Astrocyte (in vitro differentiated cells and primary cell): Measurements from ENCODE around the gene S100A7. TPM values are rescaled to one million over a fixed set of nuclear protein-coding genes. Genes with fewer than 3 reads are reported as not detected.
A peak's percentile ranks its signal among the peaks of the same experiment; 100 is the strongest.

Source experiments
- DNase-seq: peaks from one replicate; pipeline ENCODE4 v3.0.0-alpha.2; 2010; ENCODE audit warnings: low read depth
- FAIRE-seq: peaks from 2 replicates; lab custom pipeline; 2011; peaks lifted over from hg19 to GRCh38; lab: Jason Lieb, UNC
- H2AFZ ChIP-seq: 2 replicates; pipeline ENCODE4 v1.6.0; 2012; ENCODE audit warnings: low read depth, low read length, inconsistent platforms
- H3K27ac ChIP-seq: 2 replicates; pipeline ENCODE4 v1.5.1; 2011; ENCODE audit warnings: low read depth, low read length, inconsistent platforms
- H3K27me3 ChIP-seq: 2 replicates; pipeline ENCODE4 v1.6.0; 2011; ENCODE audit warnings: low read length, inconsistent platforms; ENCODE audit not compliant: insufficient read depth
- H3K36me3 ChIP-seq: 2 replicates; pipeline ENCODE4 v1.5.1; 2011; ENCODE audit warnings: low read length, inconsistent platforms; ENCODE audit not compliant: insufficient read depth
- H3K4me1 ChIP-seq: 2 replicates; pipeline ENCODE4 v1.5.1; 2011; ENCODE audit warnings: low read length, inconsistent platforms; ENCODE audit not compliant: insufficient read depth
- H3K4me2 ChIP-seq: 2 replicates; pipeline ENCODE4 v1.6.0; 2012; ENCODE audit warnings: low read length, inconsistent platforms
- H3K4me3 ChIP-seq: 2 replicates; pipeline ENCODE4 v1.5.1; 2011; ENCODE audit warnings: low read depth, mild to moderate bottlenecking, low read length, inconsistent platforms; ENCODE audit not compliant: insufficient read depth
- H3K79me2 ChIP-seq: 2 replicates; pipeline ENCODE4 v1.6.0; 2012; ENCODE audit warnings: mild to moderate bottlenecking, low read length, inconsistent platforms; ENCODE audit not compliant: insufficient read depth
- H3K9ac ChIP-seq: 2 replicates; pipeline ENCODE4 v1.6.0; 2012; ENCODE audit warnings: mild to moderate bottlenecking, low read length, inconsistent platforms
- H3K9me3 ChIP-seq: 2 replicates; pipeline ENCODE4 v1.5.1; 2012; ENCODE audit warnings: low read depth, mild to moderate bottlenecking, low read length, inconsistent platforms; ENCODE audit not compliant: insufficient read depth
- H4K20me1 ChIP-seq: 2 replicates; pipeline ENCODE4 v1.6.0; 2012; ENCODE audit warnings: low read length, inconsistent platforms; ENCODE audit not compliant: insufficient read depth
- H3K27ac Mint-ChIP-seq: one replicate; pipeline ENCODE4 v1.8.0; 2021; ENCODE audit warnings: mild to moderate bottlenecking, mixed read lengths; ENCODE audit not compliant: unreplicated experiment
- H3K27me3 Mint-ChIP-seq: one replicate; pipeline ENCODE4 v1.8.0; 2021; ENCODE audit warnings: low read depth, mixed read lengths; ENCODE audit not compliant: unreplicated experiment
- H3K36me3 Mint-ChIP-seq: one replicate; pipeline ENCODE4 v1.8.0; 2021; ENCODE audit warnings: low read depth, mixed read lengths; ENCODE audit not compliant: unreplicated experiment
- H3K4me1 Mint-ChIP-seq: one replicate; pipeline ENCODE4 v1.8.0; 2021; ENCODE audit warnings: low read depth, mixed read lengths; ENCODE audit not compliant: unreplicated experiment
- H3K4me3 Mint-ChIP-seq: one replicate; pipeline ENCODE4 v1.8.0; 2021; ENCODE audit warnings: mild to moderate bottlenecking, moderate library complexity, mixed read lengths; ENCODE audit not compliant: unreplicated experiment
- H3K9me3 Mint-ChIP-seq: one replicate; pipeline ENCODE4 v1.8.0; 2021; ENCODE audit warnings: mild to moderate bottlenecking, mixed read lengths; ENCODE audit not compliant: unreplicated experiment
- CTCF ChIP-seq: IDR thresholded peaks from 2 replicates; pipeline ENCODE4 v1.5.1; 2011; ENCODE audit warnings: low read depth, mild to moderate bottlenecking, inconsistent platforms, low read length, moderate library complexity; ENCODE audit not compliant: insufficient read depth
- EZH2 ChIP-seq: IDR thresholded peaks from 2 replicates; pipeline ENCODE4 v1.6.1; 2012; ENCODE audit warnings: mild to moderate bottlenecking, low read length, inconsistent platforms; ENCODE audit not compliant: insufficient read depth
- total RNA-seq: library from RNA; stranded (reverse); gene quantifications from 2 replicates; pipeline ENCODE4 v1.2.1, GENCODE V29; 2021

Gene S100A7
- total RNA-seq, 1 donor from 2014 or later, result not detected

- H3K36me3 Mint-ChIP-seq, result no peaks in the 10 kb centered on the region
- Histone ChIP-seq H3K36me3 (no peaks in the 10 kb centered on the region), H2AFZ (peak overlapping the region; percentile 47), H4K20me1 (no peaks in the 10 kb centered on the region), H3K79me2 (no peaks in the 10 kb centered on the region), H3K4me3 (no peak overlapping the region), H3K27me3 (no peaks in the 10 kb centered on the region), H3K27ac (no peak overlapping the region), H3K9ac (peak overlapping the region; percentile 3), H3K9me3 (no peaks in the 10 kb centered on the region), H3K4me2 (peak overlapping the region; percentile 17), H3K4me1 (peaks cover 21% of the 10 kb centered on the region)
- no peak for TF ChIP-seq CTCF
- no peak for TF ChIP-seq EZH2
- no peak overlapping the region for H3K4me3 Mint-ChIP-seq
- H3K27me3 Mint-ChIP-seq, result no peaks in the 10 kb centered on the region
- H3K27ac Mint-ChIP-seq, result no peak overlapping the region
- DNase-seq (no peak), FAIRE-seq (no peak)
- peaks cover 2% of the 10 kb centered on the region for H3K9me3 Mint-ChIP-seq
- peaks cover 23% of the 10 kb centered on the region for H3K4me1 Mint-ChIP-seq
These were observed 47.6 kb upstream of the S100A7 start for GRCh38 chr1:153507926-153508583.

- peaks cover 23% of the 10 kb centered on the region for H3K4me1 Mint-ChIP-seq
- Histone ChIP-seq H2AFZ (peak overlapping the region; percentile 57), H3K9me3 (no peaks in the 10 kb centered on the region), H3K4me1 (peaks cover 21% of the 10 kb centered on the region), H3K27me3 (no peaks in the 10 kb centered on the region), H4K20me1 (no peaks in the 10 kb centered on the region), H3K79me2 (no peaks in the 10 kb centered on the region), H3K36me3 (no peaks in the 10 kb centered on the region), H3K4me2 (peak overlapping the region; percentile 61), H3K9ac (peak overlapping the region; percentile 53), H3K4me3 (no peak overlapping the region), H3K27ac (peak overlapping the region; percentile 64)
- H3K27me3 Mint-ChIP-seq, result no peaks in the 10 kb centered on the region
- peak overlapping the region; percentile 78 for H3K27ac Mint-ChIP-seq
- FAIRE-seq, result peak; percentile 39
- no peaks in the 10 kb centered on the region for H3K9me3 Mint-ChIP-seq
- peak overlapping the region; percentile 4 for H3K4me3 Mint-ChIP-seq
- TF ChIP-seq CTCF (no peak), EZH2 (no peak)
- no peaks in the 10 kb centered on the region for H3K36me3 Mint-ChIP-seq
- DNase-seq, result peak; percentile 91
These were observed 46.5 kb upstream of the S100A7 start for GRCh38 chr1:153506831-153507413.

- H3K4me1 ChIP-seq, result peaks cover 21% of the 10 kb centered on the region
- FAIRE-seq, result no peak
- H3K27me3 ChIP-seq, result no peaks in the 10 kb centered on the region
- Mint-ChIP-seq H3K9me3 (no peaks in the 10 kb centered on the region), H3K4me3 (no peak overlapping the region), H3K4me1 (peaks cover 23% of the 10 kb centered on the region), H3K36me3 (no peaks in the 10 kb centered on the region), H3K27ac (peak overlapping the region; percentile 27), H3K27me3 (no peaks in the 10 kb centered on the region)
- H3K36me3 ChIP-seq, result no peaks in the 10 kb centered on the region
- no peak overlapping the region for H2AFZ ChIP-seq
- H3K4me2 ChIP-seq, result peak overlapping the region; percentile 61
- H3K4me3 ChIP-seq, result no peak overlapping the region
- H3K27ac ChIP-seq, result no peak overlapping the region
- H3K9ac ChIP-seq, result no peak overlapping the region
- TF ChIP-seq EZH2 (no peak), CTCF (no peak)
- H3K9me3 ChIP-seq, result no peaks in the 10 kb centered on the region
- DNase-seq, result no peak
- H4K20me1 ChIP-seq, result no peaks in the 10 kb centered on the region
- no peaks in the 10 kb centered on the region for H3K79me2 ChIP-seq
These were observed 45.9 kb upstream of the S100A7 start for GRCh38 chr1:153506386-153506785.
